GM12878 (cell line): ENCODE results near the gene MRPL54. TPM values are rescaled to one million over a fixed set of nuclear protein-coding genes. Genes with fewer than 3 reads are reported as not detected.
A peak's percentile ranks its signal among the peaks of the same experiment; 100 is the strongest.

Experiments used
- ATF2 ChIP-seq: IDR thresholded peaks from 2 replicates; pipeline ENCODE4 v1.6.1; 2012; ENCODE audit warnings: low read length, inconsistent platforms
- BACH1 ChIP-seq: fragments of 450-650 bp; IDR thresholded peaks from 2 replicates; pipeline ENCODE4 v1.6.1; 2017; ENCODE audit warnings: mild to moderate bottlenecking, borderline replicate concordance
- BCL3 ChIP-seq: IDR thresholded peaks from 2 replicates; pipeline ENCODE4 v1.6.1; 2011; ENCODE audit warnings: borderline replicate concordance, low read depth, mild to moderate bottlenecking, moderate library complexity, low read length; ENCODE audit not compliant: insufficient read depth, poor library complexity, severe bottlenecking
- CBX5 ChIP-seq: sonication (generic); IDR thresholded peaks from 2 replicates; pipeline ENCODE4 v1.6.1; 2016; ENCODE audit warnings: low read depth, moderate library complexity, mild to moderate bottlenecking, inconsistent platforms
- CHD2 ChIP-seq: IDR thresholded peaks from 2 replicates; pipeline ENCODE4 v1.6.1; 2011; ENCODE audit warnings: low read depth, low read length, improper control_type of control experiment, borderline replicate concordance
- E4F1 ChIP-seq: fragments of 450-650 bp; IDR thresholded peaks from 2 replicates; pipeline ENCODE4 v1.6.1; 2018; ENCODE audit warnings: borderline replicate concordance, mild to moderate bottlenecking; ENCODE audit not compliant: partially characterized antibody
- EGR1 ChIP-seq, 2 experiments: IDR thresholded peaks; 1 replicate in 1 of 2; 2 replicates in 1 of 2; pipeline ENCODE4 v1.6.1; 2011 to 2012; ENCODE audit warnings: low read depth in 2 of 2, low read length in 2 of 2, borderline replicate concordance in 1 of 2, mild to moderate bottlenecking in 1 of 2, moderate library complexity in 1 of 2
- EZH2 ChIP-seq: IDR thresholded peaks from 2 replicates; pipeline ENCODE4 v1.6.1; 2012; ENCODE audit warnings: low read depth, mild to moderate bottlenecking, control low read depth, inconsistent platforms, low read length, borderline replicate concordance; ENCODE audit not compliant: control insufficient read depth
- GABPA ChIP-seq: IDR thresholded peaks from 2 replicates; pipeline ENCODE4 v1.6.1; 2014; ENCODE audit warnings: antibody characterized with exemption, low read depth, mild to moderate bottlenecking, inconsistent platforms
- HCFC1 ChIP-seq: fragments of 150-350 bp; IDR thresholded peaks from 2 replicates; pipeline ENCODE4 v1.6.1; 2014; ENCODE audit warnings: low read length
- IKZF2 ChIP-seq, 2 experiments: fragments of 450-650 bp; IDR thresholded peaks; 2 replicates each; pipeline ENCODE4 v1.6.1; 2017; ENCODE audit warnings: mild to moderate bottlenecking in 2 of 2, moderate library complexity in 2 of 2
- LARP7 ChIP-seq: fragments of 450-650 bp; IDR thresholded peaks from 2 replicates; pipeline ENCODE4 v1.6.1; 2017; ENCODE audit warnings: mild to moderate bottlenecking
- NR2C1 ChIP-seq: fragments of 450-650 bp; IDR thresholded peaks from 2 replicates; pipeline ENCODE4 v1.6.1; 2017; ENCODE audit warnings: antibody characterized with exemption, mild to moderate bottlenecking, moderate library complexity
- NR2C2 ChIP-seq: IDR thresholded peaks from 2 replicates; pipeline ENCODE4 v1.6.1; 2011; ENCODE audit warnings: borderline replicate concordance, low read depth; ENCODE audit not compliant: control insufficient read depth, insufficient read length
- NR2F1 ChIP-seq: fragments of 450-650 bp; conservative IDR thresholded peaks from 2 replicates; pipeline ENCODE4 v1.6.1; 2017; ENCODE audit warnings: mild to moderate bottlenecking
- NRF1 ChIP-seq: conservative IDR thresholded peaks from 2 replicates; pipeline ENCODE4 v1.6.1; 2011; ENCODE audit warnings: mild to moderate bottlenecking, low read depth, low read length, improper control_type of control experiment
- RB1 ChIP-seq: fragments of 450-650 bp; formaldehyde crosslinking; IDR thresholded peaks from 2 replicates; pipeline ENCODE4 v1.6.1; 2017; ENCODE audit warnings: mild to moderate bottlenecking, borderline replicate concordance
- RCOR1 ChIP-seq: conservative IDR thresholded peaks from 2 replicates; pipeline ENCODE4 v1.6.1; 2012; ENCODE audit warnings: low read depth, low read length, improper control_type of control experiment
- SMAD5 ChIP-seq: IDR thresholded peaks from 2 replicates; pipeline ENCODE4 v1.6.1; 2016; ENCODE audit warnings: antibody characterized with exemption, low read depth
- SP1 ChIP-seq: IDR thresholded peaks from one replicate; pipeline ENCODE4 v1.6.1; 2011; ENCODE audit warnings: low read depth, low read length
- USF2 ChIP-seq: IDR thresholded peaks from 2 replicates; pipeline ENCODE4 v1.6.1; 2011; ENCODE audit warnings: low read depth, low read length, improper control_type of control experiment, borderline replicate concordance
- YY1 ChIP-seq: IDR thresholded peaks from 2 replicates; pipeline ENCODE4 v1.6.1; 2011; ENCODE audit warnings: low read depth, mild to moderate bottlenecking, low read length
- ZNF24 ChIP-seq: fragments of 450-650 bp; IDR thresholded peaks from 2 replicates; pipeline ENCODE4 v1.6.1; 2017; ENCODE audit warnings: antibody characterized with exemption, mild to moderate bottlenecking
- ZSCAN29 ChIP-seq: fragments of 450-650 bp; IDR thresholded peaks from 2 replicates; pipeline ENCODE4 v1.6.1; 2017; ENCODE audit warnings: mild to moderate bottlenecking, moderate library complexity
- polyA plus RNA-seq, 11 experiments: library from polyadenylated mRNA; depleted of rRNA in 4 of 11; unstranded in 6 of 11; stranded (reverse) in 5 of 11; fragments of >200 nt; fragmentation: Nextera tagmentation in 4 of 11; fragmentation: Illumina TruSeq in 1 of 11; extraction: Ambion mirVana in 4 of 11; extraction: Trizol in 1 of 11; gene quantifications; 1 replicate in 1 of 11; 2 replicates in 10 of 11; pipeline versions ENCODE4 v1.2.1 to v1.2.3, GENCODE V29; 2011 to 2016; ENCODE audit warnings: inconsistent platforms in 2 of 11, missing spikeins in 2 of 11, low read depth in 1 of 11
- total RNA-seq, 4 experiments: library from RNA; depleted of rRNA in 3 of 4; stranded (reverse); fragments of >200 nt in 3 of 4; fragmentation: Illumina TruSeq in 1 of 4; extraction: Trizol in 1 of 4; gene quantifications; 2 replicates each; pipeline versions ENCODE4 v1.2.1 to v1.2.3, GENCODE V29; 2013 to 2021

Gene MRPL54
- total and polyA plus RNA-seq, 10 of the 15 experiments (the other 5 are each of a cell fraction or from before 2014, with no cell fraction given) = 3.1 to 98.7 (median 75.2) TPM

- TF ChIP-seq E4F1 (peak; percentile 59), NR2C2 (no peak), EZH2 (no peak), SMAD5 (no peak), BCL3 (no peak), GABPA (no peak), ZNF24 (0 out of 2 replicates have a peak, but pooled peaks have one; percentile 12), EGR1 (IDR thresholded peaks at IDR 0.05; ENCODE audit: borderline replicate concordance in 1 of 2, low read depth in 2 of 2, low read length in 2 of 2) (peak in 1 of 2 experiments; percentile 60; a peak in 2 of 3 replicates), CHD2 (0 out of 2 replicates have a peak, but pooled peaks have one; percentile 28), ZSCAN29 (peak; percentile 94), YY1 (peak; percentile 91), RCOR1 (peak; percentile 74; the same call in 1 of the 2 replicates), NR2F1 (peak; percentile 61), LARP7 (peak; percentile 45; the same call in 1 of the 2 replicates), CBX5 (0 out of 2 replicates have a peak, but pooled peaks have one; percentile 66), ATF2 (peak; percentile 24; the same call in 1 of the 2 replicates), IKZF2 (IDR thresholded peaks at IDR 0.05) (peak in 1 of 2 experiments; percentile 19; a peak in 1 of 4 replicates), NR2C1 (peak; percentile 48; the same call in 1 of the 2 replicates), NRF1 (no peak), BACH1 (0 out of 2 replicates have a peak, but pooled peaks have one; percentile 30), RB1 (0 out of 2 replicates have a peak, but pooled peaks have one; percentile 32), USF2 (no peak), HCFC1 (0 out of 2 replicates have a peak, but pooled peaks have one; percentile 15), SP1 (peak; percentile 99)
Measured at GRCh38 chr19:3721131-3721886, 41.2 kb upstream of the MRPL54 start (continued).
